Gastroesophageal sphincter (tissue), 3 donors: Measurements from ENCODE around the gene MLST8.

ENCODE experiments used
- POLR2AphosphoS5 ChIP-seq: sonication (generic); formaldehyde crosslinking; IDR thresholded peaks from one replicate; pipeline ENCODE4 v1.6.1; 2017; ENCODE audit warnings: antibody characterized with exemption
- TF ChIP-seq, protein P1 (sequence below), 4 experiments: fragments of 200-600 bp in 2 of 4; fragments of 450-650 bp in 2 of 4; sonication (generic) in 1 of 4; IDR thresholded peaks; one replicate each; pipeline ENCODE4 v1.5.1; 2017 to 2019; ENCODE audit warnings: antibody characterized with exemption in 4 of 4, mild to moderate bottlenecking in 2 of 4, moderate library complexity in 2 of 4

DNA sequence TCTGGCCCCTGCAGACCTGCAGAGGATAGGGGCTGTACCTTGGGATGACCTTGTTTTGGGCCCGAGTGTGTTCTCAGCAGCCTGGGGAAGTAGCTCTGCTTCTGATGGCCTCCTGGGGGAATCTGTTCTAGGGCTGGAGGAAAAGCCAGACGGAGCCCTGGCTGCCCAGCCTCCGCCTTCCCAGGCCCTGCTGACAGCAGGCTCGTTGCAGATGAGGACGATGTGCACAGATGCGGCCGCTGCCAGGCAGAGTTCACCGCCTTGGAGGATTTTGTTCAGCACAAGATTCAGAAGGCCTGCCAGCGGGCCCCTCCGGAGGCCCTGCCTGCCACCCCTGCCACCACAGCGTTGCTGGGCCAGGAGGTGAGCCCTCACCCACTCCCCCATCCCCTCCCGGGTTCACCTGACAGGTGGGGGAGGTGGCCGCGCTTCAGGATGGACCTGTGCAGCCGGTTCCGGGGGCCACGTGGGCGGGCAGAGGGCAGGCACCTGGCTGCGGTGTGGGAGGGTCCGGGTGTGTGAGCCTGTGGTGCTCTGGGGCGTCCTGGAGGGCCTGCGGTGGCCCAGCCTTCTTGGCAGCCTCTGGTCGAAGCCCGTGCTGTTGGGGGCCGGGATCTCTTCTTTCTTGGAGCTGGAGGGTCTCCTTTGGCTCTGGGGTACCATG is 23.0 kb downstream of the MLST8 start:
- TF ChIP-seq POLR2AphosphoS5, result no peak
- TF ChIP-seq, protein P1, sequence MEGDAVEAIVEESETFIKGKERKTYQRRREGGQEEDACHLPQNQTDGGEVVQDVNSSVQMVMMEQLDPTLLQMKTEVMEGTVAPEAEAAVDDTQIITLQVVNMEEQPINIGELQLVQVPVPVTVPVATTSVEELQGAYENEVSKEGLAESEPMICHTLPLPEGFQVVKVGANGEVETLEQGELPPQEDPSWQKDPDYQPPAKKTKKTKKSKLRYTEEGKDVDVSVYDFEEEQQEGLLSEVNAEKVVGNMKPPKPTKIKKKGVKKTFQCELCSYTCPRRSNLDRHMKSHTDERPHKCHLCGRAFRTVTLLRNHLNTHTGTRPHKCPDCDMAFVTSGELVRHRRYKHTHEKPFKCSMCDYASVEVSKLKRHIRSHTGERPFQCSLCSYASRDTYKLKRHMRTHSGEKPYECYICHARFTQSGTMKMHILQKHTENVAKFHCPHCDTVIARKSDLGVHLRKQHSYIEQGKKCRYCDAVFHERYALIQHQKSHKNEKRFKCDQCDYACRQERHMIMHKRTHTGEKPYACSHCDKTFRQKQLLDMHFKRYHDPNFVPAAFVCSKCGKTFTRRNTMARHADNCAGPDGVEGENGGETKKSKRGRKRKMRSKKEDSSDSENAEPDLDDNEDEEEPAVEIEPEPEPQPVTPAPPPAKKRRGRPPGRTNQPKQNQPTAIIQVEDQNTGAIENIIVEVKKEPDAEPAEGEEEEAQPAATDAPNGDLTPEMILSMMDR (IDR thresholded peaks at IDR 0.05), result no peak
